GM12878 (cell line): ENCODE results near the gene RPL5.

ENCODE experiments used
- ASH2L ChIP-seq: fragments of 300-600, 200-600 bp; sonication (generic); IDR thresholded peaks from 2 replicates; pipeline ENCODE4 v1.6.1; 2017; ENCODE audit warnings: low read depth, mild to moderate bottlenecking, borderline replicate concordance
- CBFB ChIP-seq: IDR thresholded peaks from 2 replicates; pipeline ENCODE4 v1.6.1; 2016; ENCODE audit warnings: antibody characterized with exemption, low read depth
- CHD4 ChIP-seq: fragments of 200-600 bp; sonication (generic); IDR thresholded peaks from 2 replicates; pipeline ENCODE4 v1.6.1; 2016; ENCODE audit warnings: mild to moderate bottlenecking
- CTCF ChIP-seq, 3 experiments: IDR thresholded peaks in 2 of 3; conservative IDR thresholded peaks in 1 of 3; 2 replicates each; pipeline ENCODE4 v1.5.1; 2011; ENCODE audit warnings: low read depth in 3 of 3, low read length in 3 of 3, mild to moderate bottlenecking in 3 of 3, control low read depth in 2 of 3, moderate library complexity in 2 of 3, inconsistent platforms in 1 of 3, mixed read lengths in 1 of 3; ENCODE audit not compliant: control insufficient read depth in 2 of 3, insufficient read depth in 1 of 3; ENCODE audit errors: extremely low read depth in 1 of 3
- GABPA ChIP-seq: IDR thresholded peaks from 2 replicates; pipeline ENCODE4 v1.6.1; 2014; ENCODE audit warnings: antibody characterized with exemption, low read depth, mild to moderate bottlenecking, inconsistent platforms
- TCF12 ChIP-seq: IDR thresholded peaks from 2 replicates; pipeline ENCODE4 v1.6.1; 2011; ENCODE audit warnings: low read depth, mild to moderate bottlenecking, low read length
- ZNF207 ChIP-seq: fragments of 450-650 bp; IDR thresholded peaks from 2 replicates; pipeline ENCODE4 v1.6.1; 2014; ENCODE audit warnings: antibody characterized with exemption, mild to moderate bottlenecking, borderline replicate concordance
- ZNF384 ChIP-seq: IDR thresholded peaks from 2 replicates; pipeline ENCODE4 v1.6.1; 2012; ENCODE audit warnings: low read depth, mild to moderate bottlenecking, low read length, improper control_type of control experiment, borderline replicate concordance

GRCh38 chr1:92840600-92840999 is 8.8 kb downstream of the RPL5 start:
- TF ChIP-seq GABPA: no peak
- no peak for TF ChIP-seq CHD4
- no peak for TF ChIP-seq ZNF207
- no peak for TF ChIP-seq CTCF (IDR thresholded peaks at IDR 0.05 in 2 of 3, conservative IDR thresholded peaks at IDR 0.05 in 1 of 3; ENCODE audit: control insufficient read depth in 2 of 3, extremely low read depth in 1 of 3, insufficient read depth in 1 of 3, low read depth in 3 of 3, low read length in 3 of 3)
- TF ChIP-seq ASH2L: no peak
- no peak for TF ChIP-seq TCF12
- TF ChIP-seq CBFB: no peak
- TF ChIP-seq ZNF384: no peak
